Measurements from ENCODE around the gene HYDIN. TPM values are rescaled to one million over a fixed set of nuclear protein-coding genes. Genes with fewer than 3 reads are reported as not detected.

Gene HYDIN
- polyA plus RNA-seq, 1 of the 3 experiments (the other 2 are of a cell fraction) = 0.33 TPM

GRCh38 chr16:70809392-70810060 lies 421.0 kb downstream of the HYDIN start:
- H3K27ac ChIP-seq (ENCODE audit: low read depth in 2 of 2, low read length in 1 of 2) = no peak overlapping the region
- WGBS (ENCODE audit: low lambda C conversion rate) = 49% methylated on average over 9 of the region's 9 CpGs
- DNase-seq = no peak
- H3K9me2 ChIP-seq = no peaks in the 10 kb centered on the region
- no peaks in the 10 kb centered on the region for H3K36me3 ChIP-seq (replicated peaks in 1 of 2; ENCODE audit: control insufficient read depth in 1 of 2, insufficient read depth in 2 of 2, low read length in 1 of 2)
- H3K4me3 ChIP-seq (ENCODE audit: low read depth in 2 of 2, low read length in 1 of 2) = no peak overlapping the region
- H3K27me3 ChIP-seq (ENCODE audit: insufficient read depth) = no peaks in the 10 kb centered on the region
- no peak for TF ChIP-seq MAX (IDR thresholded peaks at IDR 0.05; ENCODE audit: low read depth)
- no peak for TF ChIP-seq EZH2phosphoT487 (IDR thresholded peaks at IDR 0.05; ENCODE audit: borderline replicate concordance, low read depth)
- TF ChIP-seq YY1 (IDR thresholded peaks at IDR 0.05; ENCODE audit: low read depth) = no peak
- no peak for TF ChIP-seq CHD2 (IDR thresholded peaks at IDR 0.05; ENCODE audit: low read length, partially characterized antibody)
- TF ChIP-seq RCOR1 (IDR thresholded peaks at IDR 0.05; ENCODE audit: low read length) = no peak
- no peak for TF ChIP-seq CTCF (IDR thresholded peaks at IDR 0.05)
- no peak for TF ChIP-seq RFX5 (IDR thresholded peaks at IDR 0.05; ENCODE audit: low read length)
- no peak for TF ChIP-seq IRF3 (IDR thresholded peaks at IDR 0.05; ENCODE audit: low read depth, low read length)
- no peak for TF ChIP-seq FOXM1 (IDR thresholded peaks at IDR 0.05; ENCODE audit: low read depth)
- no peak for TF ChIP-seq JUND (IDR thresholded peaks at IDR 0.05)
- no peak for TF ChIP-seq MEF2A (IDR thresholded peaks at IDR 0.05; ENCODE audit: borderline replicate concordance, low read depth)
- no peak for TF ChIP-seq ELF1 (IDR thresholded peaks at IDR 0.05)
- no peak for TF ChIP-seq RAD21 (IDR thresholded peaks at IDR 0.05; ENCODE audit: low read length)
- TF ChIP-seq REST (IDR thresholded peaks at IDR 0.05; ENCODE audit: low read depth, low read length) = no peak
- TF ChIP-seq FOSL2 (IDR thresholded peaks at IDR 0.05; ENCODE audit: borderline replicate concordance, low read depth) = no peak
- TF ChIP-seq GATA2 (CRISPR knock-in tag; IDR thresholded peaks at IDR 0.05) = no peak
- peaks cover 8% of the 10 kb centered on the region for H3F3A ChIP-seq (replicated peaks; ENCODE audit: insufficient read depth)
- no peak overlapping the region for H3K4me2 ChIP-seq
- H3K79me2 ChIP-seq (ENCODE audit: insufficient read depth) = no peaks in the 10 kb centered on the region
- no peaks in the 10 kb centered on the region for H4K20me1 ChIP-seq (ENCODE audit: insufficient read depth)
- ChIA-PET CTCF (interaction anchor here (1.0 kb wide), 1 partner anchor 38 kb away, joined by 4 read pairs; no protein-coding TSS in a partner anchor), POLR2A (no interaction called here)
- no peak overlapping the region for H3K9ac ChIP-seq
- H2AFZ ChIP-seq (ENCODE audit: low read depth) = no peak overlapping the region
- H3K4me1 ChIP-seq (ENCODE audit: control insufficient read depth in 1 of 2, insufficient read depth in 2 of 2, low read depth in 1 of 2, low read length in 1 of 2) = peaks cover 0 to 6% of the 10 kb centered on the region in 2 experiments; a peak in 2 of 4 replicates
- no peaks in the 10 kb centered on the region for H3K9me3 ChIP-seq
